ENCODE measurements around the gene EPSTI1.
"Not testable (repeated sequence)": the region's sequence is repeated elsewhere in the genome, so short reads cannot be mapped to it uniquely, and the experiment has no call there.

The EPSTI1 gene

GRCh38 chr13:42994878-42995277 is 2.8 kb upstream of the EPSTI1 start:
- no peak for TF ChIP-seq CTCF (conservative IDR thresholded peaks at IDR 0.05; ENCODE audit: low read length)
- no peak overlapping the region for H3K4me3 ChIP-seq (ENCODE audit: low read length)
- DNase-seq (ENCODE audit: low read depth) = no peak

- peak overlapping the region; percentile 66 for H3K4me3 ChIP-seq (ENCODE audit: low read length)
- DNase-seq (ENCODE audit: low read depth) = no peak
- TF ChIP-seq CTCF (conservative IDR thresholded peaks at IDR 0.05; ENCODE audit: low read length) = no peak
Measured at GRCh38 chr13:42992764-42993122, 702 bp upstream of the EPSTI1 start.

GRCh38 chr13:42991233-42991897 is 676 bp downstream of the EPSTI1 start:
- DNase-seq (ENCODE audit: low read depth) = not testable (repeated sequence)
- peak overlapping the region; percentile 66 for H3K4me3 ChIP-seq (ENCODE audit: low read length)

GRCh38 chr13:42990291-42991232 is 1.5 kb downstream of the EPSTI1 start:
- no peak for TF ChIP-seq CTCF (conservative IDR thresholded peaks at IDR 0.05; ENCODE audit: low read length)
- DNase-seq (ENCODE audit: low read depth) = peak; percentile 56
- H3K4me3 ChIP-seq (ENCODE audit: low read length) = peak overlapping the region; percentile 33

GRCh38 chr13:42986176-42986574 is 5.9 kb downstream of the EPSTI1 start:
- no peak for DNase-seq (ENCODE audit: low read depth)
- H3K4me3 ChIP-seq (ENCODE audit: low read length) = no peak overlapping the region
- no peak for TF ChIP-seq CTCF (conservative IDR thresholded peaks at IDR 0.05; ENCODE audit: low read length)

- H3K4me3 ChIP-seq (ENCODE audit: low read length) = no peak overlapping the region
- peak; percentile 90 for DNase-seq (ENCODE audit: low read depth)
- TF ChIP-seq CTCF (conservative IDR thresholded peaks at IDR 0.05; ENCODE audit: low read length) = no peak
Measured at GRCh38 chr13:42985312-42986175, 6.5 kb downstream of the EPSTI1 start.

- no peak for DNase-seq (ENCODE audit: low read depth)
- H3K4me3 ChIP-seq (ENCODE audit: low read length) = no peak overlapping the region
- no peak for TF ChIP-seq CTCF (conservative IDR thresholded peaks at IDR 0.05; ENCODE audit: low read length)
Measured at GRCh38 chr13:42984691-42985090, 7.3 kb downstream of the EPSTI1 start.
